ENCODE results near the gene TBC1D2B.

The TBC1D2B gene

GRCh38 chr15:78057803-78058202 is 19.7 kb downstream of the TBC1D2B start:
- Histone ChIP-seq H3K27me3 (ENCODE audit: insufficient read depth, low read length) (no peaks in the 10 kb centered on the region), H3K27ac (ENCODE audit: low read length) (no peak overlapping the region), H3K9ac (ENCODE audit: low read depth, low read length) (no peak overlapping the region), H3K36me3 (ENCODE audit: insufficient read depth, low read depth, low read length) (peaks cover 6% of the 10 kb centered on the region; the same call in 1 of the 2 replicates), H3K4me1 (ENCODE audit: insufficient read depth, low read length) (no peaks in the 10 kb centered on the region; the same call in 1 of the 2 replicates), H3K4me3 (ENCODE audit: low read length) (no peak overlapping the region), H3K9me3 (ENCODE audit: insufficient read depth, low read depth, low read length) (no peaks in the 10 kb centered on the region)

- no peak overlapping the region for H3K27ac ChIP-seq (ENCODE audit: low read length)
- no peaks in the 10 kb centered on the region; the same call in 1 of the 2 replicates for H3K4me1 ChIP-seq (ENCODE audit: insufficient read depth, low read length)
- no peak overlapping the region for H3K9ac ChIP-seq (ENCODE audit: low read depth, low read length)
Observed at GRCh38 chr15:78056714-78057269, 20.7 kb downstream of the TBC1D2B start.

GRCh38 chr15:78055919-78056713 is 21.4 kb downstream of the TBC1D2B start:
- Histone ChIP-seq H3K4me3 (ENCODE audit: low read length) (no peak overlapping the region), H3K9ac (ENCODE audit: low read depth, low read length) (no peak overlapping the region), H3K36me3 (ENCODE audit: insufficient read depth, low read depth, low read length) (peaks cover 6% of the 10 kb centered on the region; the same call in 1 of the 2 replicates), H3K4me1 (ENCODE audit: insufficient read depth, low read length) (no peaks in the 10 kb centered on the region; the same call in 1 of the 2 replicates), H3K27ac (ENCODE audit: low read length) (no peak overlapping the region), H3K9me3 (ENCODE audit: insufficient read depth, low read depth, low read length) (no peaks in the 10 kb centered on the region), H3K27me3 (ENCODE audit: insufficient read depth, low read length) (no peaks in the 10 kb centered on the region)

More at GRCh38 chr15:78056714-78057269, 20.7 kb downstream of the TBC1D2B start:
- Histone ChIP-seq H3K27me3 (ENCODE audit: insufficient read depth, low read length) (no peaks in the 10 kb centered on the region), H3K36me3 (ENCODE audit: insufficient read depth, low read depth, low read length) (peaks cover 6% of the 10 kb centered on the region; the same call in 1 of the 2 replicates), H3K4me3 (ENCODE audit: low read length) (no peak overlapping the region), H3K9me3 (ENCODE audit: insufficient read depth, low read depth, low read length) (no peaks in the 10 kb centered on the region)

GRCh38 chr15:78054966-78055365 is 22.5 kb downstream of the TBC1D2B start:
- H3K27me3 ChIP-seq (ENCODE audit: insufficient read depth, low read length), result no peaks in the 10 kb centered on the region
- H3K9me3 ChIP-seq (ENCODE audit: insufficient read depth, low read depth, low read length), result no peaks in the 10 kb centered on the region
- no peak overlapping the region for H3K9ac ChIP-seq (ENCODE audit: low read depth, low read length)
- peaks cover 6% of the 10 kb centered on the region; the same call in 1 of the 2 replicates for H3K36me3 ChIP-seq (ENCODE audit: insufficient read depth, low read depth, low read length)
- H3K27ac ChIP-seq (ENCODE audit: low read length), result no peak overlapping the region
- H3K4me1 ChIP-seq (ENCODE audit: insufficient read depth, low read length), result peaks cover 8% of the 10 kb centered on the region
- H3K4me3 ChIP-seq (ENCODE audit: low read length), result no peak overlapping the region

GRCh38 chr15:78054518-78054917 is 23.0 kb downstream of the TBC1D2B start:
- peaks cover 13% of the 10 kb centered on the region for H3K4me1 ChIP-seq (ENCODE audit: insufficient read depth, low read length)

GRCh38 chr15:78052545-78052944 is 25.0 kb downstream of the TBC1D2B start:
- Histone ChIP-seq H3K27ac (ENCODE audit: low read length) (no peak overlapping the region), H3K36me3 (ENCODE audit: insufficient read depth, low read depth, low read length) (peaks cover 6% of the 10 kb centered on the region; the same call in 1 of the 2 replicates), H3K4me1 (ENCODE audit: insufficient read depth, low read length) (peaks cover 13% of the 10 kb centered on the region), H3K4me3 (ENCODE audit: low read length) (no peak overlapping the region), H3K9ac (ENCODE audit: low read depth, low read length) (no peak overlapping the region), H3K9me3 (ENCODE audit: insufficient read depth, low read depth, low read length) (no peaks in the 10 kb centered on the region), H3K27me3 (ENCODE audit: insufficient read depth, low read length) (no peaks in the 10 kb centered on the region)

More at GRCh38 chr15:78054518-78054917, 23.0 kb downstream of the TBC1D2B start:
- Histone ChIP-seq H3K27me3 (ENCODE audit: insufficient read depth, low read length) (no peaks in the 10 kb centered on the region), H3K9ac (ENCODE audit: low read depth, low read length) (no peak overlapping the region), H3K27ac (ENCODE audit: low read length) (no peak overlapping the region), H3K36me3 (ENCODE audit: insufficient read depth, low read depth, low read length) (peaks cover 6% of the 10 kb centered on the region; the same call in 1 of the 2 replicates), H3K4me3 (ENCODE audit: low read length) (no peak overlapping the region), H3K9me3 (ENCODE audit: insufficient read depth, low read depth, low read length) (no peaks in the 10 kb centered on the region)

- Histone ChIP-seq H3K36me3 (ENCODE audit: insufficient read depth, low read depth, low read length) (peaks cover 6% of the 10 kb centered on the region; the same call in 1 of the 2 replicates), H3K4me3 (ENCODE audit: low read length) (no peak overlapping the region), H3K9ac (ENCODE audit: low read depth, low read length) (no peak overlapping the region), H3K27me3 (ENCODE audit: insufficient read depth, low read length) (no peaks in the 10 kb centered on the region), H3K4me1 (ENCODE audit: insufficient read depth, low read length) (peaks cover 13% of the 10 kb centered on the region), H3K27ac (ENCODE audit: low read length) (no peak overlapping the region), H3K9me3 (ENCODE audit: insufficient read depth, low read depth, low read length) (no peaks in the 10 kb centered on the region)
Observed at GRCh38 chr15:78052001-78052401, 25.5 kb downstream of the TBC1D2B start.

- Histone ChIP-seq H3K4me1 (ENCODE audit: insufficient read depth, low read length) (peaks cover 13% of the 10 kb centered on the region; the same call in 1 of the 2 replicates), H3K9ac (ENCODE audit: low read depth, low read length) (no peak overlapping the region), H3K27ac (ENCODE audit: low read length) (no peak overlapping the region), H3K9me3 (ENCODE audit: insufficient read depth, low read depth, low read length) (no peaks in the 10 kb centered on the region), H3K36me3 (ENCODE audit: insufficient read depth, low read depth, low read length) (peaks cover 6% of the 10 kb centered on the region; the same call in 1 of the 2 replicates), H3K4me3 (ENCODE audit: low read length) (no peak overlapping the region), H3K27me3 (ENCODE audit: insufficient read depth, low read length) (no peaks in the 10 kb centered on the region)
Observed at GRCh38 chr15:78051596-78051995, 25.9 kb downstream of the TBC1D2B start.

GRCh38 chr15:78050826-78051225 is 26.7 kb downstream of the TBC1D2B start:
- peaks cover 13% of the 10 kb centered on the region; the same call in 1 of the 2 replicates for H3K4me1 ChIP-seq (ENCODE audit: insufficient read depth, low read length)
- no peak overlapping the region for H3K4me3 ChIP-seq (ENCODE audit: low read length)
- no peaks in the 10 kb centered on the region for H3K9me3 ChIP-seq (ENCODE audit: insufficient read depth, low read depth, low read length)
- no peaks in the 10 kb centered on the region for H3K27me3 ChIP-seq (ENCODE audit: insufficient read depth, low read length)
- H3K9ac ChIP-seq (ENCODE audit: low read depth, low read length), result no peak overlapping the region
- peaks cover 6% of the 10 kb centered on the region; the same call in 1 of the 2 replicates for H3K36me3 ChIP-seq (ENCODE audit: insufficient read depth, low read depth, low read length)
- no peak overlapping the region for H3K27ac ChIP-seq (ENCODE audit: low read length)

GRCh38 chr15:78050441-78050809 is 27.1 kb downstream of the TBC1D2B start:
- Histone ChIP-seq H3K4me1 (ENCODE audit: insufficient read depth, low read length) (peaks cover 13% of the 10 kb centered on the region; the same call in 1 of the 2 replicates), H3K36me3 (ENCODE audit: insufficient read depth, low read depth, low read length) (peaks cover 6% of the 10 kb centered on the region; the same call in 1 of the 2 replicates), H3K4me3 (ENCODE audit: low read length) (no peak overlapping the region), H3K9me3 (ENCODE audit: insufficient read depth, low read depth, low read length) (no peaks in the 10 kb centered on the region), H3K27ac (ENCODE audit: low read length) (no peak overlapping the region), H3K9ac (ENCODE audit: low read depth, low read length) (no peak overlapping the region), H3K27me3 (ENCODE audit: insufficient read depth, low read length) (no peaks in the 10 kb centered on the region)

GRCh38 chr15:78049691-78050440 is 27.6 kb downstream of the TBC1D2B start:
- Histone ChIP-seq H3K9me3 (ENCODE audit: insufficient read depth, low read depth, low read length) (no peaks in the 10 kb centered on the region), H3K36me3 (ENCODE audit: insufficient read depth, low read depth, low read length) (peaks cover 6% of the 10 kb centered on the region), H3K27ac (ENCODE audit: low read length) (no peak overlapping the region), H3K9ac (ENCODE audit: low read depth, low read length) (no peak overlapping the region; the same call in 1 of the 2 replicates), H3K4me3 (ENCODE audit: low read length) (no peak overlapping the region), H3K4me1 (ENCODE audit: insufficient read depth, low read length) (peaks cover 13% of the 10 kb centered on the region; the same call in 1 of the 2 replicates), H3K27me3 (ENCODE audit: insufficient read depth, low read length) (no peaks in the 10 kb centered on the region)
